ENCODE measurements around the gene IHH.

DNA sequence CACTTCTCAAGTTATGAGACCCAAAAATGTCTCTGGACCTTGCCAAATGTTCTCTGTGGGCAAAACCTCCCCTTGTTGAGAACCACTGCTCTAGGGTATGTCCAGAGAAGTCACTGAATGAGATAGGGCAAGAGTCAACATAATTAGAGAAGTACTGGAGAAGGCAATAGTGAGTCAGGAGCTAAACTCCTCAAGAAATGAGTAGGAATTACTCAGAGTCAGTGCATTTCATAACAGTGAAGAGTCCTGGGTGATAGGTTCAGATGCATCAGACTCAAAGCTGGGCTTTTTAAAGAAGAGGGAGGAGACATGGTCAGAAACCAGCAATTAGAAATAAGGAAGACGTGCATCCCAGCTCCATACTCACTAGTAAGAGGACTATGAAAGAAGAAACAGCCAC lies 38.6 kb upstream of the IHH start:
- TF ChIP-seq POLR2A (IDR thresholded peaks at IDR 0.05; ENCODE audit: control extremely low read depth in 1 of 2, low read depth in 2 of 2, low read length in 2 of 2) (no peak), RAD21 (IDR thresholded peaks at IDR 0.05 in 1 of 2, conservative IDR thresholded peaks at IDR 0.05 in 1 of 2; ENCODE audit: low read depth in 2 of 2, low read length in 2 of 2) (no peak), CREB1 (IDR thresholded peaks at IDR 0.05) (no peak), HDAC2 (IDR thresholded peaks at IDR 0.05; ENCODE audit: borderline replicate concordance in 1 of 2, low read depth in 2 of 2, low read length in 2 of 2) (no peak), TCF12 (IDR thresholded peaks at IDR 0.05; ENCODE audit: low read depth, low read length) (no peak), POLR2AphosphoS5 (IDR thresholded peaks at IDR 0.05; ENCODE audit: low read depth, low read length) (no peak), EZH2 (IDR thresholded peaks at IDR 0.05; ENCODE audit: low read depth, low read length, severe bottlenecking) (no peak), SRF (IDR thresholded peaks at IDR 0.05; ENCODE audit: low read depth, low read length) (no peak), SIX5 (IDR thresholded peaks at IDR 0.05; ENCODE audit: low read depth, low read length) (no peak), BCL11A (IDR thresholded peaks at IDR 0.05; ENCODE audit: low read depth in 2 of 2, low read length in 2 of 2) (no peak), CHD1 (IDR thresholded peaks at IDR 0.05; ENCODE audit: low read depth, low read length) (no peak), KDM1A (IDR thresholded peaks at IDR 0.05; ENCODE audit: borderline replicate concordance, low read length) (no peak), HDAC6 (IDR thresholded peaks at IDR 0.05; ENCODE audit: low read depth, low read length) (no peak), TEAD4 (IDR thresholded peaks at IDR 0.05; ENCODE audit: low read depth, low read length) (no peak)

All from H1 (cell line).